Ishikawa (cell line): ENCODE data around the gene GMCL2.

Experiments used
- CEBPB ChIP-seq: IDR thresholded peaks from 2 replicates; pipeline ENCODE4 v1.6.1; 2012
- CREB1 ChIP-seq: IDR thresholded peaks from 2 replicates; pipeline ENCODE4 v1.6.1; 2012; ENCODE audit warnings: low read depth
- EGR1 ChIP-seq: IDR thresholded peaks from 2 replicates; pipeline ENCODE4 v1.6.1; 2012
- EP300 ChIP-seq: IDR thresholded peaks from 2 replicates; pipeline ENCODE4 v1.6.1; 2012; ENCODE audit warnings: borderline replicate concordance
- FOXM1 ChIP-seq: IDR thresholded peaks from 2 replicates; pipeline ENCODE4 v1.6.1; 2012; ENCODE audit warnings: low read depth, borderline replicate concordance
- MAX ChIP-seq: IDR thresholded peaks from 2 replicates; pipeline ENCODE4 v1.6.1; 2012
- NFIC ChIP-seq: IDR thresholded peaks from 2 replicates; pipeline ENCODE4 v1.6.1; 2012
- RAD21 ChIP-seq: IDR thresholded peaks from 2 replicates; pipeline ENCODE4 v1.6.1; 2012; ENCODE audit warnings: low read depth
- REST ChIP-seq: IDR thresholded peaks from 2 replicates; pipeline ENCODE4 v1.6.1; 2012; ENCODE audit warnings: low read depth, mild to moderate bottlenecking
- TAF1 ChIP-seq: IDR thresholded peaks from 2 replicates; pipeline ENCODE4 v1.6.1; 2012; ENCODE audit warnings: low read depth, mild to moderate bottlenecking
- TCF12 ChIP-seq: IDR thresholded peaks from 2 replicates; pipeline ENCODE4 v1.6.1; 2012; ENCODE audit warnings: low read depth
- TEAD4 ChIP-seq: IDR thresholded peaks from 2 replicates; pipeline ENCODE4 v1.6.1; 2012
- USF1 ChIP-seq: IDR thresholded peaks from 2 replicates; pipeline ENCODE4 v1.6.1; 2012
- YY1 ChIP-seq: IDR thresholded peaks from 2 replicates; pipeline ENCODE4 v1.6.1; 2012; ENCODE audit warnings: low read depth
- ZBTB7A ChIP-seq: IDR thresholded peaks from 2 replicates; pipeline ENCODE4 v1.6.1; 2012; ENCODE audit warnings: low read depth

The GMCL2 gene

GRCh38 chr5:178176791-178177190 lies 10.4 kb downstream of the GMCL2 start:
- TF ChIP-seq TAF1 (no peak), TCF12 (no peak), MAX (no peak), CEBPB (no peak), USF1 (no peak), RAD21 (no peak), REST (no peak)

GRCh38 chr5:178174456-178174855 lies 12.7 kb downstream of the GMCL2 start:
- TF ChIP-seq RAD21: no peak
- TF ChIP-seq FOXM1: no peak
- no peak for TF ChIP-seq NFIC
- no peak for TF ChIP-seq REST
- TF ChIP-seq TAF1: no peak
- TF ChIP-seq CREB1: no peak
- no peak for TF ChIP-seq MAX
- no peak for TF ChIP-seq USF1
- no peak for TF ChIP-seq TEAD4
- no peak for TF ChIP-seq EP300
- no peak for TF ChIP-seq YY1
- no peak for TF ChIP-seq TCF12
- TF ChIP-seq CEBPB: no peak
- TF ChIP-seq ZBTB7A: no peak

GRCh38 chr5:178170455-178170854 lies 16.7 kb downstream of the GMCL2 start:
- TF ChIP-seq NFIC (no peak), TAF1 (no peak), EP300 (no peak), TEAD4 (no peak), FOXM1 (no peak), REST (no peak), TCF12 (no peak), MAX (no peak), EGR1 (no peak)

- TF ChIP-seq TAF1 (no peak), EP300 (no peak), EGR1 (no peak), TCF12 (no peak), ZBTB7A (no peak), USF1 (no peak), RAD21 (no peak), CEBPB (no peak), MAX (no peak), NFIC (no peak), FOXM1 (no peak), TEAD4 (no peak), YY1 (no peak)
These were observed 21.6 kb downstream of the GMCL2 start for GRCh38 chr5:178165581-178165980.
